Vagina (tissue), 2 donors: Measurements from ENCODE around the gene ZCCHC12. TPM values are rescaled to one million over a fixed set of nuclear protein-coding genes. Genes with fewer than 3 reads are reported as not detected.
A peak's percentile ranks its signal among the peaks of the same experiment; 100 is the strongest.

Experiments used
- DNase-seq, 2 donors: peaks; one replicate each; pipeline ENCODE4 v3.0.0-alpha.2; 2017; ENCODE audit errors: extremely low spot score in 2 of 2
- H3K27ac ChIP-seq: fragments of 200-600 bp; sonication (generic); one replicate; pipeline ENCODE4 v1.5.1; 2019
- H3K27me3 ChIP-seq: fragments of 200-600 bp; sonication (generic); one replicate; pipeline ENCODE4 v1.5.1; 2019
- H3K36me3 ChIP-seq, 2 donors: fragments of 200-600 bp; sonication (generic); one replicate each; pipeline ENCODE4 v1.5.1; 2017 to 2019
- H3K4me1 ChIP-seq: fragments of 200-600 bp; sonication (generic); one replicate; pipeline ENCODE4 v1.5.1; 2019
- H3K4me3 ChIP-seq, 2 donors: fragments of 200-600 bp; sonication (generic); 1 replicate in 1 of 2; 2 replicates in 1 of 2; pipeline ENCODE4 v1.5.1; 2016 to 2019
- H3K9me3 ChIP-seq: fragments of 200-600 bp; sonication (generic); one replicate; pipeline ENCODE4 v1.5.1; 2019
- CTCF ChIP-seq, 3 experiments: fragments of 450-650 bp in 2 of 3; fragments of 200-600 bp in 1 of 3; sonication (generic) in 1 of 3; IDR thresholded peaks; one replicate each; pipeline ENCODE4 v1.5.1; 2017 to 2019; ENCODE audit warnings: antibody characterized with exemption in 3 of 3, mild to moderate bottlenecking in 2 of 3, moderate library complexity in 2 of 3
- POLR2A ChIP-seq, 2 donors: fragments of 450-650 bp; IDR thresholded peaks; one replicate each; pipeline ENCODE4 v1.6.1; 2017; ENCODE audit warnings: antibody characterized with exemption in 2 of 2, mild to moderate bottlenecking in 2 of 2, moderate library complexity in 2 of 2
- POLR2AphosphoS5 ChIP-seq, 2 donors: sonication (generic); formaldehyde crosslinking; IDR thresholded peaks; one replicate each; pipeline ENCODE4 v1.9.0; 2017; ENCODE audit warnings: antibody characterized with exemption in 2 of 2, mild to moderate bottlenecking in 2 of 2, low read depth in 1 of 2; ENCODE audit not compliant: insufficient read depth in 1 of 2
- intact Hi-C: fragments of 100-400 bp; cut with DNase I; formaldehyde crosslinking; loops from one replicate; pipeline ENCODE4 v1.15.1; 2023
- total RNA-seq: library from RNA; depleted of rRNA; stranded (reverse); fragments of >200 nt; gene quantifications from one replicate; pipeline ENCODE4 v1.2.3, GENCODE V29; 2016

ZCCHC12 gene
- total RNA-seq, 1 donor from 2014 or later: 3.7 TPM

- intact Hi-C loops: no loop called here
- no peak for DNase-seq
- Histone ChIP-seq H3K27ac (no peak overlapping the region), H3K36me3 (no peaks in the 10 kb centered on the region), H3K9me3 (no peaks in the 10 kb centered on the region), H3K27me3 (no peaks in the 10 kb centered on the region), H3K4me1 (no peaks in the 10 kb centered on the region), H3K4me3 (peak overlapping the region; percentile 41 to 42)
- TF ChIP-seq POLR2A (IDR thresholded peaks at IDR 0.05) (no peak), POLR2AphosphoS5 (IDR thresholded peaks at IDR 0.05; ENCODE audit: insufficient read depth in 1 of 2, low read depth in 1 of 2) (no peak), CTCF (IDR thresholded peaks at IDR 0.05) (peak; percentile 18 to 60 (median 48))
These were observed 15.8 kb downstream of the ZCCHC12 start for GRCh38 chrX:118839334-118839958.

GRCh38 chrX:118847676-118848075, 24.1 kb downstream of the ZCCHC12 start:
- Histone ChIP-seq H3K4me1 (no peaks in the 10 kb centered on the region), H3K27me3 (no peaks in the 10 kb centered on the region), H3K4me3 (no peak overlapping the region), H3K27ac (no peak overlapping the region), H3K36me3 (no peaks in the 10 kb centered on the region), H3K9me3 (no peaks in the 10 kb centered on the region)
- no peak for DNase-seq
- intact Hi-C loops: no loop called here
- TF ChIP-seq POLR2A (IDR thresholded peaks at IDR 0.05) (no peak), POLR2AphosphoS5 (IDR thresholded peaks at IDR 0.05; ENCODE audit: insufficient read depth in 1 of 2, low read depth in 1 of 2) (no peak), CTCF (IDR thresholded peaks at IDR 0.05) (peak; percentile 25 to 57 (median 48))

- intact Hi-C loops: no loop called here
- H3K27me3 ChIP-seq: no peaks in the 10 kb centered on the region
- H3K36me3 ChIP-seq: no peaks in the 10 kb centered on the region
- no peaks in the 10 kb centered on the region for H3K9me3 ChIP-seq
- TF ChIP-seq POLR2A (IDR thresholded peaks at IDR 0.05) (no peak), POLR2AphosphoS5 (IDR thresholded peaks at IDR 0.05; ENCODE audit: insufficient read depth in 1 of 2, low read depth in 1 of 2) (no peak), CTCF (IDR thresholded peaks at IDR 0.05) (no peak)
- no peaks in the 10 kb centered on the region for H3K4me1 ChIP-seq
- H3K27ac ChIP-seq: no peak overlapping the region
- no peak overlapping the region for H3K4me3 ChIP-seq
- DNase-seq: no peak
These were observed 30.0 kb downstream of the ZCCHC12 start for GRCh38 chrX:118853596-118853995.

GRCh38 chrX:118855681-118856310, 32.2 kb downstream of the ZCCHC12 start:
- no peak for DNase-seq
- H3K9me3 ChIP-seq: no peaks in the 10 kb centered on the region
- H3K27me3 ChIP-seq: no peaks in the 10 kb centered on the region
- no peak for TF ChIP-seq POLR2A (IDR thresholded peaks at IDR 0.05)
- no peak for TF ChIP-seq CTCF (IDR thresholded peaks at IDR 0.05)
- no peak for TF ChIP-seq POLR2AphosphoS5 (IDR thresholded peaks at IDR 0.05; ENCODE audit: insufficient read depth in 1 of 2, low read depth in 1 of 2)
- no peak overlapping the region for H3K4me3 ChIP-seq
- no peaks in the 10 kb centered on the region for H3K36me3 ChIP-seq
- H3K4me1 ChIP-seq: no peaks in the 10 kb centered on the region
- intact Hi-C loops: loop anchor here (5.0 kb wide), 1 partner anchor 217 kb away; the partner anchor contains the start of gene CT47C1
- no peak overlapping the region for H3K27ac ChIP-seq

- no peak overlapping the region for H3K27ac ChIP-seq
- no peak for TF ChIP-seq POLR2A (IDR thresholded peaks at IDR 0.05)
- no peak for TF ChIP-seq POLR2AphosphoS5 (IDR thresholded peaks at IDR 0.05; ENCODE audit: insufficient read depth in 1 of 2, low read depth in 1 of 2)
- TF ChIP-seq CTCF (IDR thresholded peaks at IDR 0.05): no peak
- H3K27me3 ChIP-seq: no peaks in the 10 kb centered on the region
- DNase-seq: no peak
- no peak overlapping the region for H3K4me3 ChIP-seq
- intact Hi-C loops: loop anchor here (5.0 kb wide), 1 partner anchor 215 kb away; the partner anchor contains the start of gene CT47C1
- H3K4me1 ChIP-seq: no peaks in the 10 kb centered on the region
- no peaks in the 10 kb centered on the region for H3K36me3 ChIP-seq
- H3K9me3 ChIP-seq: no peaks in the 10 kb centered on the region
These were observed 33.4 kb downstream of the ZCCHC12 start for GRCh38 chrX:118857006-118857405.
